GM19025 (cell line): ENCODE results near the gene DHX32.
A peak's percentile ranks its signal among the peaks of the same experiment; 100 is the strongest.
"Not testable (repeated sequence)": the region's sequence is repeated elsewhere in the genome, so short reads cannot be mapped to it uniquely, and the experiment has no call there.

Experiments used
- ATAC-seq: cut with Tn5 transposase; IDR thresholded peaks from one replicate; pipeline ENCODE4 v1.9.1; 2021; ENCODE audit warnings: mild to moderate bottlenecking, low read depth, moderate library complexity; ENCODE audit not compliant: unreplicated experiment

The DHX32 gene

DNA sequence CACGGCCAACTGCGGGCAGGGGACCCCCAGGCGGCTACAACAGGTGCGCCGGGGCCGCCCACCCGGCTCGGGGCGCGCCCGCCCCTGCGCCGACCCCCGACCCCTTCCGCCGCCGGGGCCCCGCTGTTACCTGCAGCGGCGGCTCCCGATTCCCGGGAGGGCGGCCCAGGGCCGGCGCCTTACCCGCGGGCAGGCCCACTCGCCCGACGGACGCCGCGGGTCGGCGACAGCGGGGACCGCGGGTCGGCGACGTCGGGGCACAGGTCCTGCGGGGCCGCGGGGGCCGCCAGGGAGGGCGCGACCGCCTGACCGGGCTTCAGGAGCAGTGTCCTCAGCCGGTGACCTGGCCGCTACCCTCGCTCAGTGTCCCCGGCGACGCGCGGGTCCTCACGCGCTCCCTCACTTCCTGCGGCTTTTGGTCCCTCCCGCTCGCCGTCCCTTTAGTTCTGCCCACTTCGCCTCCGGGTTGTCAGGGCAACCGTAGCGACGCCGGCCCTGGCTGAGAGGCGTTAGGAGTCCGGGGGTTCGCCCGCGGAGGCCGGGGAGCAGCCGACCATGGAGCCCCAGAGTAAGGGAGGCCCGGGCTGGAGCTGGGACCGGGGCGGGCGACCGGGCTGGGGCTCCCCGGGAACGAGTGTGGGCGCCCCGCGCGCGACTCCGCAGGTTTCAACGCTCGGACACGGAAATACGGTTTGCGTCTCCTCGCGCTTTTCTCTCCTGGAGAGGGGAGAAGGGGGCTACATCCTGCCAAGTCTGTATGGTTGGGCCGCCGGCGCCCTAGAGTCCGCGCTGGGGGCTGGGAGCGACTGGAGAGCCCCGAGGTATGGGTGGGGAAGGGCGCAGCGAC, 15.2 kb upstream of the DHX32 start, which contains the start of gene FANK1:
FANK1 (plus strand) TSS at position 477 of the 847 bp plus-strand sequence; CDS start at position 556, 79 bp downstream.
- ATAC-seq, result peak; percentile 86

DNA sequence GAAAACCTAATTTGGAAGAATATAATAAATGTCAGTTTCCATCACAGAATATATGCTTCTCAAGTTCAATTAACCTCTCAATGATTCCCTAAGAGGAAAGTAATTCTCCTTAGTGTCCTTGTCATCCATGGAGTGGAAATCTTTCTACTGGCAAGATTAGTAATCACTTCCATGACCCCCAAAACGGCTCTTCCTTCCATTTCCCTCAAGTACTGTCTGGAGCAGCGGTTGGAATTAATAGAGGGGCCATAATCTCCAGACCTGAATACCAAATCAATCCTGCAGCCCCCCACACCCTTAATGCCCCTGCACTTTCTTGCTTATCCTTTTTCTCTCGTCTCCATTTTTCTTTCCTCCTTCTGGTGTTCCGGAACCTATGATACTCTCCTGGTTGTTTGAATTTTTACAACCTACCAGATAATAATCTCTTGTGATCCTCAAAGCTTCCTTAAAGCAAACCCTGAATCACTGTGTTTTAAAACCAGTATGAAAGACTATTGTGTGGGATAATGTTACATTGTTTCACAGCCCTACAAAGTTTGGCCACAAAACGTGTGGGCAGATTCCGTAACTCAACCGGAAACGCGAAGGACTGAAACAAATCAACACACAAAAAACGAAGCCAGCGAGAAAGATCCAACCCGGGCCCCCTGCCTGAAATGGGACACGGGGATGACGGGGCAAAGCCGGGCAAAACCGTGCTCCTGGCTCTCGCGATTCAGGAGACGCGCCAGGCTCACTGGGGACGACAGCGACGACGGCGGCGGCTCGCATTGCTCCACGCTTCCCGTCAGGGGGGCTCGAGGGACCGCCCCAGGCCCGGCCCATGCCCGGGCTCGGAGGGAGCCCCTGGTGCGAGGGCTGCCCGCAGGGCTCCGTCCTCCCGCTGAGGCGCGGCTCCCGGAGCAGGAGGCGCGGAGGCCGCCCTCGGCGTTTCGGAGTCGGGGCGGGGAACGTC, 14.3 kb upstream of the DHX32 start:
- peak; percentile 37 for ATAC-seq

DNA sequence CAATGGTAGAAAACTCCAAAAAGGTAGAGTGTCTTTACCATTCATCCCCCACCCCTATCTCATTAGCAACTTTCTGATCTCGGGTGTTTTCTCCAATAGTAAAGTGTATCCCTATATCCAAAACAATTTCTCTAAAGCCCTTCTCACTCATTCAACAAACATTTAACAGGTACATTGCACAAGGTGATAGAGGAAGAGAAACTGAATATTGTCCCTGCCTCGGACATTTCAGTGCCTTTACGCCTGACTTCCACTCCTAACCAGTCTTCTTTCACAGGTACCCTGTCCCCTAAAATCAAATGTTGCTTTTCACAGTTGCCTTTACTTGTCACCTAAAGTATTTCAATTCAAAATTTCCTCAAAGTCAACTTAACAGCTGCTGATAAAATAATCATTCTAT, 13.1 kb upstream of the DHX32 start:
- not testable (repeated sequence) for ATAC-seq

DNA sequence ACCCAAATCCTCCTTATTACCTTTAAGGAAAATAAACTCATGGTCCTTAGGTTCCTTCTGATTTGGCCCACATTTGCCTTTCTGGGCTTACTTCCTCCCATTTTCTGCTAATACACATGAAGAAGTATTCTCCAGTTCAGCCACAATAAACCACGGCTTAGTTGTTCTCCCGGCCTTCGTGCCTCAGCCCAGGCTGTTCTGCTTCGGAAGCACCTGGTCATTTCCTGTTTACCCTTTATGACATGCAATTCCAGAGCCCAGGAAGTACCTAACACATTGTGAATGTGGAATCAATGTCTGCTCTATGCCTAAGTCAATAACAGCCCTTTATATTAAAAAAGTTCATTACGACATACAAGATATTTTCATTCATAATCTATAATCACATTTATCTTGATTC, 11.3 kb upstream of the DHX32 start:
- ATAC-seq, result not testable (repeated sequence)

DNA sequence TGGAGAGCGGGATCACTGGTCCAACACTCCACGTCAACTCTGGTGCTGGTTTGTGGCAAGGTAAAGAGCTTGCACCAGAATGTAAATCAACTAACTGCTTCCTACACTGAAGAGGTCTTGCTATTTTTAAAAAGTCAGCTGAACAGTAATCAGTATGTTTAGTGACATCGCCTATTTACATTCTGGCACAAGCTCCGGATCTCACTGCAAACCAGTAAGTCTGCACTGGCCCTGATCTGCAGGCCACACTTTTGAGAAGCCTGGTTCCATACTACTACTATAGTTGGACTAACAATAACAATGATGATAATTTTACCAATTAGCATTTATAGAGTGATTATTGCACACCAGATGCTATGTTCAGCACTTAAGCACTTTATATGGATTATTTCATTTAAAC, 8.3 kb upstream of the DHX32 start:
- not testable (repeated sequence) for ATAC-seq

DNA sequence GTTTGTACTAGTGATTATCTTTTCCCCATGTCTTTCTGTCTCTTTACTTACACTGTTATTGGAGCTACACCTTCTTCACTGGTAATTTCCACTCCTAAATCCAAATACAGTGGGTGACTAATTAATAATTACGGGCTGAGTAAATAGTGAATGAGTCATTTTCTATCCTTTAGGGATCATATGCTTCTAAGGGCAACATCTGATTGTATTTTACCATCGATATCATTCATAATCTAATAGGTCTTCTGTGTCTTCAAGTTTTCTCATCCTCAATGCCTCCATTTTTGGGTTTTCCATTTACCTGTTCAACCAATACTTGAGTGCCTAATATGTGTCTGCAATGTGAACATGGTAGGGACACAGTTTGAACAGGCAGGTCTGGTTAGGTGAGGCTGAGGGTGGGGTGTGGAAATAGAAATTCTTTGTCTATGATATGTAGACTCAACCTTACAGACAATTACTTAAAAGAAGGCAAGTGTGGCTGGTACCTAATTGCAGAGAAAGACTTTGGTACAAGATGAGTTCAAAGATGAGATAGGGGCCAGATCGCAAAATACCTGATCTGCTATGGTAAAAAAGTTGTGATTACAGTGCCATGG, 5.9 kb upstream of the DHX32 start:
- ATAC-seq, result no peak

DNA sequence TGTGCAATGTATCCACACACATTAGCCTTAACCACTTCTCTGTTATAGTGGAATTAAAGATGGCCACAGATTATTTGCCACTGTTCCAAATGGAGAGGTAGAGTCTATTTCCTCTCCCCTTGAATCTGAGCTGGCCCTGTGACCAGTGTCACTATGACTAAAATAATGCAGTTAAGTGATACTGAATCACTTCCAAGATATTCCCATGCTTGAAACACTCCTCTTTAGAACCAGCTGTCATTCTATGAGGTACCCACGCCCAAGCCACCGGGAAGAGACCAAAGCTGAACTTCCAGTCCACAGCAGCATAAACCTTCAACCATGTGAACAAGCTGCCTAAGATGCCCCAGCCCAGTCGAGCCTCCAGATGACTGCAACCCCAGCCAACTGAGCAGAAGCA, 2.1 kb upstream of the DHX32 start:
- no peak for ATAC-seq

DNA sequence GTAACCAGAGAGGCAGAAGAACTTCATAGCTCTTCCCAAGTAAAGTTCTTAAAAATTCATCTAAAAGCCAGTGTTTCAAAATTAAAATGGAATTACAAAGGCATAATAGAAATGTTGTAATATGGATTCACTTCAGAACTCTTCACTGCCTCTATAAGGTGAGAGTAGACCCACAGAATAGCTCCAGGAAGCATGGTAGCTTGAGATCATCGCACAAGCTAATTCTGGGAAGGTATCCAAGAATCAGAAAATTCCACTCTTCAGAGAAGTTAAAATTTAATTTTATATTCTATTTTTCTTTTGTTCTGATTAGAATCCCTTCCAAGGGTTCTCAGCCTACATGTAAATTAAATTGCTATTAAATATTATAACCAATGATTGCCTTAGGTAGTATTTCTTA, 1.5 kb upstream of the DHX32 start:
- ATAC-seq, result no peak

DNA sequence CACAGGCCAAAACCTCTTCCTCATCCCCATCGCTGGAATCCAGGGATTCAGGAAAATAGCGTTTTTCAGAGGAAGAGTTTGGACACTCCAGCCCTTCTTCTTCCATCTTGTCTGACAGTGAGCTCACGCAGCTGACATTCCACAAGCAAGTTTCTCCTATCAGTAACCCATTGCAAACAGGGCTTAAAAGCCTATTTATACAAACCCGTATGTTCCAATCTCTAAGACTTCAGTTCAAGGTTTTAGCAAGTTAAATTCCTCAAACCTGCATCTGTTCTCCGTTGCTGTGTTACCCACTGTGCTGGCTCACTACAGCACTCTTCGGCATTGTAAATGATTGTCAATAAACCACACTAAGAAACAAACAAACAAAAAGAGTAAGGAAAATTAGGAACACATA, 373 bp downstream of the DHX32 start:
- ATAC-seq, result no peak

DNA sequence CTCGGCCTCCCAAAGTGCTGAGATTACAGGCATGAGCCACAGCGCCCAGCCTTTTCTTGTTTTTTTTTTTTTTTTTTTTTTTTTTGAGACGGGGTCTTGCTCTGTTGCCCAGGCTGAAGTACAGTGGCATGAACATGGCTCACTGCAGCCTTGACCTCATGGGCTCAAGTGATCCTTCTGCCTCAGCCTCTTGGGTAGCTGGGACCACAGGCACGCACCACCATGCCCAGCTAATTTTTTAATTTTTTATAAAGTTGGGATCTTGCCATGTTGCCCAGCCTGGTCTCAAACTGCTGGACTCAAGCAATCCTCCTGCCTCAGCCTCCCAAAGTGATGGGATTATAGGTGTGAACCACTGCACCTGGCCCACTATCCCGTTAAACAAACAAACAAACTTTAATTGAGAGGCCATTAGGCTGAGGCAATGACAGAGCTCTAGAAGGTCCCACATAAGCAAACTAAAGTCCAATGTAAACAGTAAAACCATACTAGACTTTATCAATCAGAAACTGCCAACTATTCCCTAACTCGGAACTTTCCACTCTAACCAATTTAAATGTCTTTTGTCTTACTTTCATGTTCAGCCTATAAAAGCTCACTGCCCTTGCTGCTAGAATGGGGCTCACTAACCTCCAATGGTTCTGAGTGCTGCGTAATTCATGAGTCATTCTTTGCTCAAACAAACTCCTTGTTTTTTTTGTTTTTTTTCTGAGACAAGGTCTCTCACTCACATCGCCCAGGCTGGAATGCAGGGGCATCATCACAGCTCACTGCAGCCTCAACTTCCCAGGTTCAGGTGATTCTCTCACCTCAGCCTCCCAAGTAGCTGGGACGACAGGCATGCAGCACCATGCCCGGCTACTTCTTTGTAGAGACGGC, 1.9 kb downstream of the DHX32 start:
- ATAC-seq, result no peak

DNA sequence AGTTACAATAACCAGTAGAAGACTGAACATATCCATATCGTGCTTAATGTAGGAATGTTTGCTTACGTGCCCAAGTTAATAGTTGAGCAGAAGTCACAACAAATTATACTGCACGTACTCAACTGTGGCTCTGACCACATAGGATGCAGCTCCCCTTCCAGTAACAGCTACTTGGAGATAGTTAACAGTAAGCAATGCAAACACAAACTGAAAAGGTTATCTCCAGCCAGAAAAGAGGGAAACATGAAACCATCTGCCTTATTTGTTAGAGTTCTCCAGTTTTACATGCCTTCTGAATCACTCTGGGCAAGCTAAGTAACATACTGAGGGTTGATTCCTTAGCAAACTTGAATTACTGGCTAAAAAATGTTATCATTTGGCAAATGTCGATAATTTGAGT, 9.8 kb downstream of the DHX32 start:
- no peak for ATAC-seq

DNA sequence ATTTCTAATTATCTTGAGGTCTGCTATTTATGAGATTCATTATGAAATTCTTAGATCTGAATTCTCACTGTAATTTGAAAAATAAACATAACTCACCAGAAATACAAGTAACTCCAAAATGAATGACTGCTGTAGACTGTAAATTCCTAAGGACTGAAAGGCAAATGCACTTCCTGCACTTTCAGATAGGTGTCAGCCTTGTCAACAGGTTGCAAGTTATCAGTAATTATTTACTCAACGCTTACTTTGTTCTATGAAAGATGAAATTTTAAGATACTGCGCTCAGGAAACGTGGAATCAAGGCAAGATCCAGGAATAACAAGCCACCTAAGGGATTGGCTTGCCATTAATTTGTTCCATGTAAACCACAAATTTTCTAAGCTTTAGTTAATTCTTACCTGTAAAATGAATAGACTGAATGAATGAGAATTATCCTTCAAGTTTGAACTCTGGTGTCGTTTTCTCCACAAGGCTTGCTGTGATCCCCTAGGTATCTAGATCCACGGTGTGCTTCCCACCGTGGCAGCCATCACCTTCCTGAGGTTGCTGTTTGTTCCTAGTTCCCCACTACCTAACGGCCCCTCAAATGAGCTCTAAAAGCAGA, 12.6 kb downstream of the DHX32 start:
- no peak for ATAC-seq

DNA sequence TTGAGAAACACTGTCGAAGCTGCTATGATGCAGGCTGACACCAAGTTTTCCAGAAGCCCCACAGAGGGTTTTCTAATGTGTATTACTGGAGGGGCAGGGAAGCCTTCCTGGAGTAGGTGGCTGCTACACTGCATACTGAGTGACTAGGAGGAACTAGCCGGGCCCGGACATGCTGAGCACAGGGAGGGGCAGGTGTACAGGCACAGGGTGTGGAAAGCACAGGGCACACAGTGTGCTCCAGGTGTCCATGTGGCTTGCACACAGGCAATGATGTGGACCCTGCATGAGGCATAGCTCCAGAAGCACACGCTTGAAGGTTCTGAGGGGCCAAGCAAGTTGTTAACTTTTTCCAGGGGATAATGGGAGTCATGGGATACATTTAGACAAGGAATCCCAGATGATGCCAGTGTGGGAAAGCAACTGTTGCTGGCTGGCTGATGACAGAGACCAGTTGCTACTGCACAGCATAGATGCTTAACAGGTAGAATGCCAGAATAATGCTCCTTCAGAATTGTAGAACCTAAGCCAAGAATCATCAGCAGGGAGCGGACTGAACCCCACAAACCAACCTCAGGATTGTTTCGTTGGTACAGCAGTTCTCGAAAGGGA, 14.6 kb downstream of the DHX32 start:
- no peak for ATAC-seq

DNA sequence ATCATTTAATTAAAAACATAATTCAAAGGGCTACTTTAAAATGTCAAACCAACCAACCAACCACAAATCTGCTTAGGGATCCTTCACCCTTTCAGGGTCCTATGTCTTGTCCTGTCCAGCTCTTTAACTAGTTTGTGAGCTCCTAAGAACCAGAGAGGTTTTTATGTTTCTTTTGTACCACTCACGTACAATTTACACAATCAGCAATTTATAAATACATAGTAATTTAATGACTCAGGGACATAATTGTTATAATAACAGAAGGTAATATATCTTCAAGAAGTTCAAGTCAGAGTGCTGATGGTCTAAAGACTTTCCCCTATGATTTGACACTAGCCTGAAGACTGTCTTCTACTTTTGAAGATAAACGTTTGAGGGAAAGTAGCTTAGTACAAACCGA, 16.0 kb downstream of the DHX32 start:
- ATAC-seq, result no peak

DNA sequence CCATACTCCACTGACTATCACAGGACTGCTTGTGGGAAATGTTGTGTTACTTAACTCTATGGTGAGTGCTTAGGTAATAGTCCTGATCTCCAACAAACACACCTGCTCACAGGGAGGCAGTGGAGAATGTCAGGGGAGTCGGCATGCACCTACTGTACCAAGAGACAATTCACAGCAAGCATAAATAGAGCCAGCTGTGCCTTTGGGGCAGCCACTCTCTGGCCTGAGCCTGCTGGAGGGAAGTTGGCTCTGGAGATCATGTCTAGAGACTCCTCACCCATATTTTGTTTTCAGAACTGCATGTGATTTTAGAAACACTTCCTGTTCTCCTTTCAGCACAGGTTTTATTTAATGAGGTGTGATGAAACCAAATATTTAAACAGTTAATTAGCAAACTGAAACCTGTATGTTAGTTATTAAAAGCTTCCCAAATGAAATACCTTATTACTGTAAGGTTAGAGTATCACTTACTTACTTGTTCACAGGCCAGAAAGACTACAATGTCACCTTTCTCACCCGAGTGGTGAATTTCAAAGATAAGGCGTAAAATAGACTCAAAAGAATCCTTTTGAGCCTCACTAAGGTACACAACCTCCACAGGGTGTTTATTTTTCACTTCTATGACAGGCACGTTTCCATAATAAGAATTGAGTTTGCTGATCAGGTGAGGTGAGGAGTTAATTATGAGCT, 21.8 kb downstream of the DHX32 start:
- no peak for ATAC-seq

DNA sequence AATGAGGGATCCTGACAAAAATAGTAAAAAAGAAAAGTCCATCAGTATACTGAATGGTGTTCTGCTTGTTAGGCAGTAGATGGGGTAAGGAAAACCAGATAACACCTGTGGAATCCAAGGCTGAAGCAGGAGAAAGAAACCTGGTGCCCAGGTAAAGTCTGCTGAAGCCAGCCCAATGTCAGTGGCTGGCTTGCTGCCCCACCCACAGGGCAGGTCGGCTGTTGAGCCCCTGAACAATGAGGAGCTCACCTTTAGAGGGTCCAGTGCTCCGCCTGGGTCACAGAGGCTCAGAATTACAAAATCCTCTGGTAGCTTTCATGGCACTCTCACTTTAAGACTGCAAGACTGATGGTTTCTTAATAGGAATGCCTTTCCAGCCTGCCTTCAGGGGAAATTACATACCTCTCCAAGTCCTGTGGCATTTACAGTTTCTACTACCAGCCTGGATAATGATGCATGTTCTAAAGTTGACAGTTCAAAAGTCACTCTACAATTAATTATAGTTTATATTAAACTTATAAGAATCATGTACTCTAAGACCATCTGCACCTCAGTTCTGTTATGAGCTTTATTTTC, 23.8 kb downstream of the DHX32 start:
- no peak for ATAC-seq

DNA sequence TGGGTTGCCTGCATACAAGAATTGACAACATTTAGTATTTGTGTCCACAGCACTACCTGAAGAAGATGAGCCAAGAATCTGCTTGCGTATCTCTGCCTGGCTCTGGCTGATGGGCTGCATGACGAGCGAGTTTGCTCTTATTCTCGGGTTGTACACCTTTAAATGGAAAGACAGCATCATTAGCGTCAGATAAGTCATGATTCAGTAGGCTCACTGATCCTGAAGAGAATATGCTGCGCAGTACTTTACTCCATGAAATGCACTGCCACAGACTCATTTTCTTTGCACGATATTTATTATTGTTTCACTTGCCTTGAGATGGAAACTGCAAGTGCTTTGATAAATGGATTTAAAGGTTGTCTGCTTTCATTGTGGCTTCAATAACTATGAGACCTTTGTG, 28.6 kb downstream of the DHX32 start:
- no peak for ATAC-seq
